GM18502 (cell line): ENCODE data around the gene ZFP1.
"Not testable (repeated sequence)": the region's sequence is repeated elsewhere in the genome, so short reads cannot be mapped to it uniquely, and the experiment has no call there.

Experiments
- ATAC-seq: cut with Tn5 transposase; IDR thresholded peaks from one replicate; pipeline ENCODE4 v1.9.1; 2021; ENCODE audit warnings: mild to moderate bottlenecking; ENCODE audit not compliant: unreplicated experiment, poor library complexity

The ZFP1 gene

DNA sequence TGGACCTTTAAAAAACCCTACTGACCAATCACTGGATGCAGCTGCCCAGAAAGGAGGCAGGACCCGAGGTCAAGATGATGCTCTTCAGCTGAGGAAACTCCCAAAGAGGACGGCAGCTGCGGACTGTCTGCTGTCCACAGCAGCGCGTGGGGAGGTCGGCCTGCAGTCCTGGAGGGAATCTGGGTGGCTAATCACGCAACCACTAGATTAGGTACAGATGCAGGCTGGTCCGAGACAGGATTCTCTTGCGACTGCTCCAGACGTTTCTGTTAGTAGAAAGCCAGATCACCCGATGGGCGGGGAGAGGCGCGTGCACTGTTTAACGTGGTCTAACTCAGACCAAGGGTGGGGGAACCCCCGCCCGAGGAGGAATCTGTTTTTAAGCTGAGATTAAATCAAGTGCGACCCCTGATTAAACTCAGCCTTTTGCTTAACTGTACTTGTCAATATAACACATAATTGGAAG lies 49.8 kb downstream of the ZFP1 start:
- no peak for ATAC-seq

GRCh38 chr16:75202069-75202590 lies 53.8 kb downstream of the ZFP1 start:
- no peak for ATAC-seq

DNA sequence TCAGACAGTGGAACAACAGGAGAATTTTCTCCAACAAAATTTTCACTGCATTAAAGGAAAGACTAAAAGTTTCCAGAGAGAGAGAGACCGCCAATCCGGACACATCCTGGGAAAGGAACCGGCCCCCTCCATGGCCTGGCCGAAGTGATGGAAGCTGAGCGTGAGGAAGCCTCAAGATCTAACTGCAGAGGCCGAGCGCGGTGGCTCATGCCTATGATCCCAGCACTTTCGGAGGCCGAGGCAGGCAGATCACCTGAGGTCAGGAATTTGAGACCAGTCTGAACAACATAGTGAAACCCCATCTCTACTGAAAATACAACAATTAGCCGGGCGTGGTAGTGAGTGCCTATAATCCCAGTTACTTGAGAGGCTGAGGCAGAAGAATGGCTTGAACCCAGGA lies 54.8 kb downstream of the ZFP1 start:
- no peak for ATAC-seq

DNA sequence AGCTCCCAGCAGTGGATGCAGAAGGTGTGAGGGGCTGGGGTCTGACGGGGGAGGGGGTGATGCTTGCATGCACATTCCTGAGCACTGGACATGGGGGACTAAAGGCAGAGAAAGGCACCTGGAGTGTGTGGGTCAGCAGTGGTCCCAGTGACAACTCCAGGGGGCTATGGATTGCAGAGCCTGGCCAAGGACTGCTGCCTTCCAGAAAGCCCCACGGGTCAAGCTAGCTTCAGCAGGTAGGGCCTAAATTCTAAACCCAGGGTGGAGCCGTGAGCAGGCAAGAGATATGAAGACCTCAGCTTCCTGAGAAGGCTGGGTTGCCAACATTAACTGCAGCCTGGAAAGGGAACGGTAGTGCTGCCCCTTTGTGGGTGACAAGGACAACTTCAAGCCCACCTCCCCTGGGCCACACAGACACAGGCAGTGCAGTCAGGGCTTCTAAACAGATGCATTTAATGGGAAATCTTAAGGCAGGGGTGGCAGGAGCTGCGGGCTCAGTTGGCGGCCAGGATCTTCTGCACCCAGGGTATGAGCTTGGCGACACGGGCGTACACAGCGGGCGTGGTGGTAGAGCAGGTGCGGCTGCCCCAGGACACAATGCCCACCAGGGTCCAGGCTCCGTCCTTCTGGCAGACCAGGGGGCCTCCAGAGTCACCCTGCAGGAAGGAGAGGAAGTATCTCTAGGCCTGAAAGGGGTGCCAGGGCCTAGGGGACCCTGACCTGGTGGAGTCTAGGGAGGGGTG lies 55.5 kb downstream of the ZFP1 start:
- no peak for ATAC-seq

- no peak for ATAC-seq
These were observed 56.1 kb downstream of the ZFP1 start for GRCh38 chr16:75204410-75204758.

- not testable (repeated sequence) for ATAC-seq
These were observed 56.6 kb downstream of the ZFP1 start for GRCh38 chr16:75204905-75205304.

- ATAC-seq = not testable (repeated sequence)
These were observed 57.1 kb downstream of the ZFP1 start for GRCh38 chr16:75205438-75205837.

- ATAC-seq = not testable (repeated sequence)
These were observed 57.8 kb downstream of the ZFP1 start for GRCh38 chr16:75205961-75206748.

DNA sequence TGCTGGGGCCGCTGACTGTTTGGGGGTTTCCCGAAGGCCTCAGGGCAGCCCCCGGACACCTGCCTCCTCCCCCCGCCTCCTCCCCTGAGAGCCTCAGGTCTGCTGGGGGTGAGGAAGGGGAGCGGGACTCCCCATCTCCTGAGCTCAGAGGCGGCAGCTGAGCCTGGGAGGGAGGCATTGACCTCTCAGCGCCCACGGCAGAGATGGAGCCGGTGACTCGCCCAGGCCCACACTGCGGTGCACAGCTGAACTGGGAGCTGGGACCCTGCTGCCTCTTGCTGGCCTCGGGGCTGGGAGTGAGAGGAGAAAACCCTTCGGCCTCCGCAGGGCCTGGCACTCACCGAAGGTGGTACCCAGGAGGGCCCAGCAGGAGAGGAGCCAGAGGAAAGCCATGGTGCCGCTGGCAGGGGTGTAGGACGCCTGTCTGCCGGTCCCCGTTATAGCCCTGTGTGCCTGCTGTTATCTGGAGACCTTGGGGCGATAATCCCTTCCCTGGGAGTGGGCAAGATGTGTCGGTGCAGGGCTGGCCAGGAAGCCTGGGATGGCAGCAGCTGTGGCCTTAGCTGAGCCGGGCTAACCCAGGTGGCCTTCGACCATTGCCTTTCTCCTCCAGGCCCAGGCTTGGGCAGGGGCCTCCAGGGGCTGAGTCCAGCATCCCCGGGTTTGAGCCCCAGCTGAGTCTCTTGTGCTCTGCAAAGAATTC lies 58.6 kb downstream of the ZFP1 start, which contains the start of gene CTRB2:
TSS of gene CTRB2 (minus strand) at position 413 of the 703 bp plus-strand sequence. CDS start at position 393, 20 bp downstream.
- ATAC-seq = no peak

GRCh38 chr16:75207831-75208230 lies 59.5 kb downstream of the ZFP1 start:
- ATAC-seq = no peak

DNA sequence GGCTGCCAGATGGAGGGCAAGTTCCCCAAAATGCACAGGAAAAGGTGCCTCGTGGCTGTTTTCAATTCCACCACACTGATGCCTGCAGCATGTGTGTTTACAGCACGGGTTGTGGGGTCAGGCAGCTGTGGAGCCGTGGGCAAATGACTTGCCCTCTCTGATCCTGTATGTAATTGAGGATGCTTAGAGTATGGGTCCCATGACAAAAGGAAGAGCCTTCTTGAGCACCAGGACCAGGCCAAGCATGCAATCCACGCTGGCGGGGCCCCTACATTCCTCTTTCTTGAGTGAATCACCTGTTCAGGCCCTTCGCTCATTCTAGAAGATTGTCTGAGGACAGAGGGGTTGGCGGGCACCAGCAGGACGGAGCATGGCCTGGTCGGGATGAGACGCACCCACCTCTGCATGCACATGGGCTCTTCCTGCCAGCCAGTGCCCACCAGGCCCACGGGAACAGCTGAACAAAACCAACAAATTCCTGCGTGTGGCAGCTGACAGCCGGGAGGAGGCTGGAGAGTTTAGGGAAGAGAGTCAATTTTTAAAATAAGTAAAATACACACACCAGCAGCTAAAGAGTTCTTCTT lies 60.0 kb downstream of the ZFP1 start:
- no peak for ATAC-seq

DNA sequence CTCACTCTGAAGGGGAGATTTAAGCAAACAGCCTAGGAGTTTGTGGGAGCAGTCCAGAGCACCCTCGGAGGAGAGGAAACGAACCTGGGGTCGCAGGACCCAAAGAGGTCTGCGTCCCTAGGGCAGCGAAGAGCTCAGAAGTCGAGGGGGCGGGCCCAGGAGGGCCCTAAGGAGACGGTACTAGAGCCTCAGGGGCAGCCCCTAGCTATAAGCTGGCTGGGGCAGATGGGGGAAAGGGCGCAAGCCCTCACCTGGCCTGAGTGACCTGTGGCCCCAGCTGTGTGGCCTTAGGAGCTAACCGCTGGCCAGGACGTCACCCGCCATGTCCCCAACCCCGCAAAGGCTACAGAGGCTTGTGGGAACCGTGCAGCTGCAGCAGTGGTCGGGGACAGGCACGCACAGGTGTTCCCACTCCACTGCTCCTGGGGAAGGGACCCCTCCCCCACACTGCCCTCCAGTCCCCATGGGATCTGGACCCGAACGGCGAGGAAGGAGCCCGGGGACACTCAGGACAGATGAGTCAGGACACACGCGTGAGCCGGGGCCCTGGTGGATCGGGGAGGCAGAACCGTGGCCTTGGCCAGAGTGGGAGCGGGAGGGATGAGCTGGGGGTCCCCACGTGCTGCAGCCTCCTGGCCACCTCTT lies 60.7 kb downstream of the ZFP1 start:
- ATAC-seq = no peak

DNA sequence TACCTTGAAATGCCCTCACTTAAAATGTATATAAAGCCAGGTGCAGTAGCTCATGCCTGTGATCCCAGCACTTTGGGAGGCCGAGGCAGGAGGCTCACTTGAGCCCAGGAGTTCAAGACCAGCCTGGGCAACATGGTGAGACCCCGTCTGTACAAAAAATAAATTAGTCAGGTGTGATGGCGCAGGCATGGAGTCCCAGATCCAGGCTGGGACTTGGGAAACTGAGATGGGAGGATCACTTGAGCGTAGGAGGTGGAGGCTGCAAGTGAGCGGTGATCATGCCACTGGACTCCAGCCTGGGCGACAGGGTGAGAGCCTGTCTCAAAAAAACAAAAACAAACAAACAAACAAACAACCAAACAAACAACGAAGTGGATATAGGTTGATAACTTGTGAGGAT lies 61.2 kb downstream of the ZFP1 start:
- ATAC-seq = not testable (repeated sequence)

DNA sequence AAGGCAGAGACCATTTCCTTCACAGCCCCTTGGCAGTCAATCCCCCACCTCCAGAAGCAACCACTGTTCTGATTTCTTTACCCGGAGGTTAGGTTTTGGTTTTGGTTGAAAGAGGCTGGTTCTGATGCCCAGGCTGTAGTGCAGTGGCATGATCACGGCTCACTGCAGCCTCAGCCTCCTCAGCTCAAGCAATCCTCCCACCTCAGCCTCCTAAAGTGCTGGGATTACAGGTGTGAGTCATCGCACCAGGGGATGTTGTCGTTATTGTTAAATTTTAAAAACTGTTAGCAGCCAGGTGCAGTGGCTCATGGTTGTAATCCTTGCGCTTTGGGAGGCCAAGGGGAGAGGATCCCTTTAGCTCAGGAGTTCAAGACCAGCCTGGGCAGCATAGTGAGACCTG lies 61.6 kb downstream of the ZFP1 start:
- no peak for ATAC-seq

DNA sequence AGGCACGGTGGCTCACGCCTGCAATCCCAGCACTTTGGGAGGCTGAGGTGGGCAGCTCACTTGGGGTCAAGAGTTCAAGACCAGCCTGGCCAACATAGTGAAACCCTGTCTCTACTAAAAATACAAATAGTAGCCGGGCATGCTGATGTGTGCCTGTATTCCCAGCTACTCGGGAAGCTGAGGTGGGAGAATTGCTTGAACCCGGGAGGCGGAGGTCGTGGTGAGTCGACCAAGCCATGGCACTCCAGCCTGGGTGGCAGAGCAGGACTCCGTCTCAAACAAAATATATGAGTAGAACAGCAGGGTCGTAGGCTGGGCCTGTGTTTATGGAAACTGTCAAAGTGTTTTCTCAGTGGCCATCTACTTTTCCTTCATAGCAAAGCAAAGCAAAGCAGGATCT lies 63.0 kb downstream of the ZFP1 start:
- ATAC-seq = not testable (repeated sequence)

DNA sequence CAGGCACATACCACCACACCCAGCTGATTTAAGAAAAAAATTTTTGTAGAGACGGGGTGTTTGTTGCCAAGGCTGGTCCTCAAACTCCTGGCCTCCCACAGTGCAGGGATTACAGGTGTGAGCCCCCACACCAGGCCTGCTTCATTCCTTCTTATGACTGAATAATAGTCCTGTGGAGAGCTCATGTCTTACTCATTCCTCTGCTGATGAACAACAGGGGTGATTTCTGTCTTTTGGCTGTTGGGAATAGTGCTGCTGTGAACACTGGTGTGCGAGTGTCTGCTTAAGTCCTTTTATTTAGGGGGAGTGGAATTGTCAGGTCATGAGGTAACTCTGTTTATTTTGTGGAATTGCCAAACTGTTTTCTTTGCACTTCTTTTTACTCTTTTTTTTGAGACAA lies 67.8 kb downstream of the ZFP1 start:
- no peak for ATAC-seq

DNA sequence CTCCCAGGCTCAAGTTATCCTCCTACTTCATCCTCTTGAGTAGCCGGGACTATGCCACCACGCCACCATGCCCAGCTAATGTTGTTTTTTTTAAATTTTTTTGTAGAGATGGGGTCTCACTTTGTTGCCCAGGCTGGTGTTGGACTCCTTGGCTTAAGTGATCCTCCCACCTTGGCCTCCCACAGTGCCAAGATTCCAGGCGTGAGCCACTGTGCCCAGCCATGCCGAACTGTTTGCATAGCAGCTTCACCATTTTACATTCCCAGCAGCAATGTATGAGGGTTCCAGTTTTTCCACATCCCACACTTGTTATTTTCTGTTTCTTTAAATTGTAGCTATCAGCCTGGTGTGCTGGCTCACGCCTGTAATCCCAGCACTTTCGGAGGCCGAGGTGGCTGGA lies 68.3 kb downstream of the ZFP1 start:
- ATAC-seq = no peak

GRCh38 chr16:75217389-75217851 lies 69.1 kb downstream of the ZFP1 start:
- no peak for ATAC-seq

DNA sequence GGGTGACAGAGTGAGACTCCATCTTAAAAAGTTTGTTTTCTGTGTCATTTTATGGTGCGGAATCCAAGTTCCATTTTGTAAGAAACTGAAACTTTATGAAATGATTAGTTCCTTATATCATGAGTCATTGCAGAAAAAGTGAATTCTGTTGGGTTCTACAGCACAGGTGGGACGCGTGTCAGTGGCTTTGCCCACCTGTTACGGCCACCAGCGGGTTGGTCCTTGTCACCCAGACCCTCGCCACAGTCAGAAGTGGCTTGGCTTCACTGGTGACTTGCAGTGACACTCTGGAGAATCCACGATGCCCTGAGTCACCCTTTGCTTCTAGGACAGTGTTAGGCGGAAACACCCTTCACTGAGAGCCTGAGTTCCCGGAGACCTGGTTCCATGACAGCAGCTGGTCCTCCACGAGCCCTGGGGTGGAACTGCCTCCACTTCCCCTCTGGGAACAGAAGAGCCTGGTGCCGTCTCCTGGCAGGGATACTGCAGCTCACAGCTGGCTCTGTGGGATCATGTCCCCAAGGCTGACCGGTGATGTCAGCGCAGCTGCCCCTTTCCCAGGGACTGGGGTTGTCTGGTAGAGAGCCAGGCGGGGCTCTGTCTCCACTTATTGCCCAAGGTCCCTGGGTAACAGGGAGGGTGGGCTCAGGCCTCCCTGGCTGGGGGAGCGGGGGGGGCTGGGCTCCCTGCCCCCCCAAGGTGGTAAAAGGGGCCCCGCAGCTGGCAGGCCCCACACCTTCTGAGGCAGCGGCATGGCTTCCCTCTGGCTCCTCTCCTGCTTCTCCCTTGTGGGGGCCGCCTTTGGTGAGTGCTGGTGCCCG lies 70.1 kb downstream of the ZFP1 start, which contains the start of gene CTRB1:
TSS of gene CTRB1 (plus strand) at position 733 of the 821 bp plus-strand sequence. CDS start at position 753, 20 bp downstream.
- ATAC-seq = peak; percentile 83
